Left ventricle myocardium inferior (tissue), 1 donor: ENCODE data around the gene MAGEL2. TPM values are rescaled to one million over a fixed set of nuclear protein-coding genes. Genes with fewer than 3 reads are reported as not detected.

ENCODE experiments used
- DNase-seq: peaks from one replicate; pipeline ENCODE4 v3.0.0-alpha.2; 2020
- H3K27ac ChIP-seq: fragments of 200-600 bp; replicated peaks from 2 replicates; pipeline ENCODE4 v1.8.0; 2021
- H3K27me3 ChIP-seq: fragments of 200-600 bp; 2 replicates; pipeline ENCODE4 v1.8.0; 2021; ENCODE audit warnings: low read depth
- H3K36me3 ChIP-seq: fragments of 200-600 bp; 2 replicates; pipeline ENCODE4 v1.8.0; 2021
- H3K4me1 ChIP-seq: fragments of 200-600 bp; 2 replicates; pipeline ENCODE4 v1.8.0; 2021
- H3K4me3 ChIP-seq: fragments of 200-600 bp; 2 replicates; pipeline ENCODE4 v1.8.0; 2021; ENCODE audit warnings: mild to moderate bottlenecking, moderate library complexity
- H3K9me3 ChIP-seq: fragments of 200-600 bp; replicated peaks from 2 replicates; pipeline ENCODE4 v1.8.0; 2021
- intact Hi-C: fragments of 100-400 bp; cut with micrococcal nuclease; formaldehyde crosslinking; loops from one replicate; pipeline ENCODE4 v1.11.0; 2022
- total RNA-seq: library from RNA; stranded (reverse); fragmentation: NEBNext Ultra II Directional; extraction: Animal tissue kit (Norgen Biotek cat#: 25700); gene quantifications from one replicate; pipeline ENCODE4 v1.2.1, GENCODE V29; 2021
- TF ChIP-seq, protein P1 (sequence below): fragments of 200-600 bp; IDR thresholded peaks from 2 replicates; pipeline ENCODE4 v1.8.0; 2021; ENCODE audit warnings: antibody characterized with exemption, mild to moderate bottlenecking, borderline replicate concordance
- donor health status: DM: no; HTN: yes; CAD: no; lungs with severe emphysema.

The MAGEL2 gene
- total RNA-seq, 1 donor from 2014 or later: not detected

DNA sequence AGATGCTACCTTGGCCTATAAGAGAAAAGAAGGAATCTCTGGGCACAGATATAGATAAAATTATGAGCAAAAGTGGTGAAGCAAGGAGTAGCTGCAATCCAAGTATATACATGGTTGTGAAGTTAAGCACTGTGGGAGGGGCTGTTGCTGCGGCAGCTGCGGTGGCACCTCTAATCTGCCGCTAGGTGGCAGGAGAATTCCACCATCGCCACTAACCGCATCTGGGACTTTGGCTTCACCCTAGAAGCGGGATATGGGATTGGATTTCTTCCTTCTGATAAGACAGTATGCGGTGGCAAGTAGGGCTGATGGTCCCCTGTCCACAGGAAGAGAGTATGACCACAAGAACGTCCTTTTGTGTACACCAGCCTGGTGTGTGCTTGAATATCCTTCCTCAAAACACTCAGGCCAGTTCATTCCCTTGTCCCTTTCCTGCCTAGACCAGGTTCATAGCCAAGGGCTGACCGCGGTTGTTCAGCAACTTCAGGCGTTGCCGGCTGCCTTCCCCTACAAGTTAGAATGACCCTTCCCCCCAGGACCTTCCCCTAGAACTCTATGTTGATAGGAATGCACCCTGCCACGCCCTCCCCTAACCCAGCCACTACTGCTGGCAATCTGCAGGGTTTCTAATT lies 5.1 kb downstream of the MAGEL2 start:
- intact Hi-C loops: loop anchor here (10.0 kb wide), 1 partner anchor 232 kb away; no protein-coding TSS in a partner anchor
- TF ChIP-seq, protein P1, sequence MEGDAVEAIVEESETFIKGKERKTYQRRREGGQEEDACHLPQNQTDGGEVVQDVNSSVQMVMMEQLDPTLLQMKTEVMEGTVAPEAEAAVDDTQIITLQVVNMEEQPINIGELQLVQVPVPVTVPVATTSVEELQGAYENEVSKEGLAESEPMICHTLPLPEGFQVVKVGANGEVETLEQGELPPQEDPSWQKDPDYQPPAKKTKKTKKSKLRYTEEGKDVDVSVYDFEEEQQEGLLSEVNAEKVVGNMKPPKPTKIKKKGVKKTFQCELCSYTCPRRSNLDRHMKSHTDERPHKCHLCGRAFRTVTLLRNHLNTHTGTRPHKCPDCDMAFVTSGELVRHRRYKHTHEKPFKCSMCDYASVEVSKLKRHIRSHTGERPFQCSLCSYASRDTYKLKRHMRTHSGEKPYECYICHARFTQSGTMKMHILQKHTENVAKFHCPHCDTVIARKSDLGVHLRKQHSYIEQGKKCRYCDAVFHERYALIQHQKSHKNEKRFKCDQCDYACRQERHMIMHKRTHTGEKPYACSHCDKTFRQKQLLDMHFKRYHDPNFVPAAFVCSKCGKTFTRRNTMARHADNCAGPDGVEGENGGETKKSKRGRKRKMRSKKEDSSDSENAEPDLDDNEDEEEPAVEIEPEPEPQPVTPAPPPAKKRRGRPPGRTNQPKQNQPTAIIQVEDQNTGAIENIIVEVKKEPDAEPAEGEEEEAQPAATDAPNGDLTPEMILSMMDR: peak; percentile 87
- Histone ChIP-seq H3K27me3 (peaks cover 66% of the 10 kb centered on the region), H3K36me3 (no peaks in the 10 kb centered on the region), H3K27ac (no peak overlapping the region), H3K4me3 (no peak overlapping the region), H3K4me1 (no peaks in the 10 kb centered on the region), H3K9me3 (no peaks in the 10 kb centered on the region)
- peak; percentile 38 for DNase-seq

DNA sequence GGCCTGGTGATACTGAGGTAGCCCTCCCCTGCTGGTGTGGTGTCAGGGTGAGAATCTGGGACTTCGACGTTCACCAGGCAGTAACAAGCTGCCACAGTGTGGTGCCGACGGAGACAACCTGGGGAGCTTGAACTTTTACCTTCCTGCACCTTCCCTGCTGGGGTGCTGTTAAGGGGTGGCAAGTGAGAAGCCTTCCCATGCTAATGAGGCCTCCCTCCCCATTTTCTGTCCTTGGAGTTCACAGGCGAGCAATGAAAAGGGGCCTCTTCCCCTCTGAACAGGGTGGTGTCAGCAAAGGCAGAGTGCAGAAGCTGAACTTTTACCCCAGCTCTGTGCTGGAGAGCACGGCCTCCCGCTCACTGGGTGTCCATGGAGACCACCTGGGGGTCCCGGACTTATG lies 13.5 kb downstream of the MAGEL2 start:
- Histone ChIP-seq H3K4me3 (no peak overlapping the region), H3K4me1 (no peaks in the 10 kb centered on the region), H3K36me3 (no peaks in the 10 kb centered on the region), H3K27me3 (peaks cover 64% of the 10 kb centered on the region), H3K9me3 (no peaks in the 10 kb centered on the region), H3K27ac (no peak overlapping the region)
- DNase-seq: no peak
- TF ChIP-seq, protein P1: no peak
- intact Hi-C loops: no loop called here

DNA sequence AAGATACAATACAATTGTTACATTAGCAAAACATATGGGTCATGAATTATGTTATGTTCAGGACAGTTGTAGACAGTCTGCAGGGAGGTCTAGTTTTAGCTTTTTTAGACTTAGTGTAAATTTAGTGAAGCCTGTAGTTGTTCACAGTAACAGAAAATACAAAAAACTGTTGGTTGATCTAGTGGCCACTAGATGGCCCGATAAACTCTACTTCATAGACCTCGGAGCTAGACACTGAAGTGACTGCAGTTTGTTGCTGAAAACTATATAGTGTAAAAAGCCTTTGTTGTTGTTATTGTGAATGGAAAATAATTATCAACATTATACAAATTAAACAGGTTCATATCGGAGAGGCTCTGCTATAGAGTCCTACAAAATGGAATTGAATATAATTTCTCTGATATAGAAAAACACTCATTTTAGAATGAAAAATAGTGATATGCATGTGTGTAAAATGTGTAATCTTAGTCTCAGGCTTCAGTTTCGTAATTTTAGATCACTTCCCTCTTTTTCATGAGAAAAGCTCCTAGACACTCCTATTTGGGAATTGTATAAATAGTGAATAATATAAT lies 18.3 kb downstream of the MAGEL2 start:
- Histone ChIP-seq H3K9me3 (no peaks in the 10 kb centered on the region), H3K4me3 (no peak overlapping the region), H3K27me3 (peaks cover 66% of the 10 kb centered on the region), H3K27ac (no peak overlapping the region), H3K4me1 (no peaks in the 10 kb centered on the region), H3K36me3 (no peaks in the 10 kb centered on the region)
- no peak for DNase-seq
- TF ChIP-seq, protein P1: peak; percentile 43
- intact Hi-C loops: no loop called here

DNA sequence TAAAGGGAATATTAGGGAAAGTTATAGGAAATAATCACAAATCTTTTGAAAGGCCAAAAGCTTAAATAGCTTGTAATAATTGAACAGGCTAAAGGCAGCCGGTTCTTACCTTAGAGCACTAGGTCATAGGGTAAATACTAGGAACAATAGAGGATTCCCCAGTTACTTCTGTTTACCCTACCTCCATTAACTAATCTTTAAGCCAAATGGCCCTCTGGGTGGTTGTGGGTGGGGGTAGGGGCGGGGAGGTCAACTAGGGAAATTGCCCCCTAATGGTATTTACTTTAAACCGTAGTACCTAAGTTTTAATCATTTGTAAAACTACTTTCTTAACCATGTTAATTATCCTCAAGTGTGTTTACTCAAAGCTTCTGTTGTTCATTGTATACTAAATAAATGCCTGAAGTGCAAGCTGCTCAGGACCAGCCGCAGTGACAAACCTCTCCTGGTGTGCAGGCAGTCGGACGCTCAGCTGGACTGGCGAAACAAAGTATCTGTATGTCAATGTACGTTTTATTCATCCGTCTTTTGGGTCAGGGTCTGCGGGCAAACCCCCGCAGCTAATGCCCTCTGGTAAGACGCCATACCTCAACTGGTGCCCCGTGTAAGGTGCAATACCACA lies 18.9 kb downstream of the MAGEL2 start:
- H3K27ac ChIP-seq: no peak overlapping the region
- TF ChIP-seq, protein P1: no peak
- no peaks in the 10 kb centered on the region for H3K4me1 ChIP-seq
- no peaks in the 10 kb centered on the region for H3K36me3 ChIP-seq
- peaks cover 60% of the 10 kb centered on the region for H3K27me3 ChIP-seq
- peaks cover 4% of the 10 kb centered on the region for H3K9me3 ChIP-seq
- no peak for DNase-seq
- H3K4me3 ChIP-seq: no peak overlapping the region
- intact Hi-C loops: no loop called here

DNA sequence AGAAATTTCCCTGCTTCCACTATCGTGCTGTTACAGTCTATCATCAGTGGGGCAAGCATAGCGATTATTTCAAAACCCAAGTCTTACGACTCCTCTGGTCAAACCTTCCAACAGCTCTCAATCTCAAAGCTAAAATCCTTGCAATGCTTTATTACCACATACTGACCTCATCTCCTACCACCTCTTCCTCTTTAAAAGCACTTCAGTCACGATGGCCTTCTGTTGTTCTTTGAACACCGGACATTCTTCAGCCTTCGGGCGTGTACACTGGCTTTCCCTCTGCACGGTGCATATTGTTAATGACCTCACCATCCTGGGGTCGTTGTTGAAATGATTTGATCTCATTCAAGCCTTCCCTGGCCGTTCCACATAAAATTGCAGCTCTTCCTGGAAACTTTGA lies 31.1 kb downstream of the MAGEL2 start:
- Histone ChIP-seq H3K4me1 (no peaks in the 10 kb centered on the region), H3K4me3 (no peak overlapping the region), H3K9me3 (peaks cover 17% of the 10 kb centered on the region), H3K36me3 (no peaks in the 10 kb centered on the region), H3K27me3 (no peaks in the 10 kb centered on the region), H3K27ac (no peak overlapping the region)
- TF ChIP-seq, protein P1: no peak
- DNase-seq: no peak
- intact Hi-C loops: no loop called here
